Right renal cortex interstitium (tissue), 3 donors: ENCODE data around the gene LHCGR. TPM values are rescaled to one million over a fixed set of nuclear protein-coding genes. Genes with fewer than 3 reads are reported as not detected.
"Not testable (repeated sequence)": the region's sequence is repeated elsewhere in the genome, so short reads cannot be mapped to it uniquely, and the experiment has no call there.

Experiments used
- DNase-seq, 3 donors: peaks; one replicate each; pipeline ENCODE4 v3.0.0-alpha.2; 2013; ENCODE audit warnings: low read depth in 3 of 3, low spot score in 2 of 3
- polyA plus RNA-seq, 3 donors: library from polyadenylated mRNA; unstranded; fragments of 120-200 nt; gene quantifications; one replicate each; pipeline ENCODE4 v1.2.1, GENCODE V29; 2013; ENCODE audit not compliant: insufficient read length in 3 of 3

The LHCGR gene
- polyA plus RNA-seq, 3 donors, result 0.22 to 0.25 (median 0.24) TPM

DNA sequence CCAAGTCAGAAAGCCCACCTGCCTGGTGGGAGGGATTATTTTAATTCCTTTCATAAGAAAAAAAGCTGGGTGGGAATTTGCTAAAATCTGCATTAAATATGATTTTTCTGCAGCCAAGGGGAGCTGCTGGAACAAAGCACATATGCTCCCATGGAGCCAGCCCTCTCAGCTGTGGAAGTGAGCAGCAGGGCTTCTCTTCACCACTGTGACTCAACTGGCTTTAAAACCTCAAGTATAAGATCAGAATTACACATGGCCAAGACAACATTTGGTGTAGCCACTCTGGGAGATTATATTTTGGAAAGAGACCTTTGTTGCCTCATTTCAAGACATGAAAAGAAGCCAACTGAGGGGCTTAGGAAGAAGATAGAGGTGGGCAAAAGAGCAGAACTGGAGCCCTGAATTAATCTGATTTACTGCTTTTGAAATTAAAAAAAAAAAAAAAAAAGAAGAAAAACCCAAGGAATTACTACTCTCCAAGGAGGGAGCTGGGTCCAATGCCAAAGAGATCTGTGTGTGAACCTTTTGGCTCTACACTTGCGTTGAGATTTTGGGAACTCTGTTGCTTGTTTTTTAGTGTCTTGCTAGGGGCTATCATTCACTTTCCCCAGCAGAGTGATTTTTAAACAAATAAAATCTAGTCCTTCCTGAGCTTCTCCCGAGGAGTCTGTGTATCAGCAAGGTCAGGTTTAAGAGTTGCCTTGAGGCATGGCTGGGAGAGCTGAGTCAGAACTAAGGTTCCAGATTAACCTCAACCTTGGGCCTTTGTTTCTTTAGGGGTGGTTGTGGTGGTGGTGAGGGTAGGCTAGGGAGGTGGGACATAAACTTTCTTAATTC is 6.0 kb downstream of the LHCGR start:
- no peak for DNase-seq

DNA sequence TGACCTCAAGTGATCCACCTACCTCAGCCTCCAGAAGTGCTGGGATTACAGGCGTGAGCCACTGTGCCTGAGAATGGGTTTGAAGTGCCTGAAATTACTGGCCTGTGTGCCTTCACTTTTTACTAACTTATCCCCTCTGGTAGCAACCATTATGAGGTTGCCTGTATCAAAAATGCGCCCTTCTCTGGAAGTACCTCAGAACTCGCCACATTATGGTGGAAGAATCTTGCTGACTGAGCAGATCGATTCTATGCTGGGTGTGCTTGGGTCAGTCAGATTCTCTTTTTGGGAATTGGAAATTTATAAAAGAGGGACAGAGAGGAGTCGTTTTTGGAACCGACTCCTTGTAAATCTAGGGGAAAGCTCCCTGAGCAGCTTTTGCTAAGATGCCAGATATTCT is 8.2 kb downstream of the LHCGR start:
- DNase-seq, result no peak

DNA sequence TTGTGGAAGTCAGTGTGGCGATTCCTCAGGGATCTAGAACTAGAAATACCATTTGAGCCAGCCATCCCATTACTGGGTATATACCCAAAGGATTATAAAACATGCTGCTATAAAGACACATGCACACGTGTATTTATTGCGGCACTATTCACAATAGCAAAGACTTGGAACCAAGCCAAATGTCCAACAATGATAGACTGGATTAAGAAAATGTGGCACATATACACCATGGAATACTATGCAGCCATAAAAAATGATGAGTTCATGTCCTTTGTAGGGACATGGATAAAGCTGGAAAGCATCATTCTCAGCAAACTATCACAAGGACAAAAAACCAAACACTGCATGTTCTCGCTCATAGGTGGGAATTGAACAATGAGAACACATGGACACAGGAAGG is 16.3 kb downstream of the LHCGR start:
- not testable (repeated sequence) for DNase-seq

DNA sequence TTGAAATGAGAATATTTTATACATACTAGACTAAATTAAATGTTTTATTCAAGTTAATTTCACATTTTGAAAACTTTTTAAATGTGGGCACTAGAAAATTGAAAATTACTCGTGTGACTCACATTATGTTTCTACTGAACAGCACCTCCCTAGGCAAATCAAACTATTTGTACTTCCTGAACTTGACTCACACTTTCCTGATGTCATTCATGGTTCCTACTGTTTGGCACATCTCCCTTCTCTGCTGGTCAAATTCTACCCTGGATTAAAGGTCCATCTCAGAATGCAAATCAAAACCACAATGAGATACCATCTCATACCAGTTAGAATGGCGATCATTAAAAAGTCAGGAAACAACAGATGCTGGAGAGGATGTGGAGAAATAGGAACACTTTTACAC is 16.7 kb downstream of the LHCGR start:
- DNase-seq, result no peak

DNA sequence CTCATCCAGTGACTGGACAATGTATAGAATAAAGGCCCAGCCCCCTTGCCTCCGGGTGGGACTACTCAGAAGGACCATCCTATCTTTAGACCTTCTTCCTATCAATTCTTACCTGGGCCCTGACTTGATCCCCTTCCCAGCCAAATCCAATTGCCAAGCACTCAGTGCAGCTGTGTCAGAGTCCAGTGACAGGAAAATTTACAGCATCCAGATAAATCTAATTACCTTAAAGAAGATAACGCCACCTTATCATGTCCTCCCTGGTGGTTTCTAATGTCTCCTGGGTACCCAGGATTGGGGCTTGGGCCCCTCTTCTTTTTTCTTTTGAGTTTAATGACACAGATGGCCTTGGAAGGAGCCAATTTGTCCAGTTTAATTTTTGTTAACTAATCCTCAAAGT is 19.3 kb downstream of the LHCGR start:
- no peak for DNase-seq

DNA sequence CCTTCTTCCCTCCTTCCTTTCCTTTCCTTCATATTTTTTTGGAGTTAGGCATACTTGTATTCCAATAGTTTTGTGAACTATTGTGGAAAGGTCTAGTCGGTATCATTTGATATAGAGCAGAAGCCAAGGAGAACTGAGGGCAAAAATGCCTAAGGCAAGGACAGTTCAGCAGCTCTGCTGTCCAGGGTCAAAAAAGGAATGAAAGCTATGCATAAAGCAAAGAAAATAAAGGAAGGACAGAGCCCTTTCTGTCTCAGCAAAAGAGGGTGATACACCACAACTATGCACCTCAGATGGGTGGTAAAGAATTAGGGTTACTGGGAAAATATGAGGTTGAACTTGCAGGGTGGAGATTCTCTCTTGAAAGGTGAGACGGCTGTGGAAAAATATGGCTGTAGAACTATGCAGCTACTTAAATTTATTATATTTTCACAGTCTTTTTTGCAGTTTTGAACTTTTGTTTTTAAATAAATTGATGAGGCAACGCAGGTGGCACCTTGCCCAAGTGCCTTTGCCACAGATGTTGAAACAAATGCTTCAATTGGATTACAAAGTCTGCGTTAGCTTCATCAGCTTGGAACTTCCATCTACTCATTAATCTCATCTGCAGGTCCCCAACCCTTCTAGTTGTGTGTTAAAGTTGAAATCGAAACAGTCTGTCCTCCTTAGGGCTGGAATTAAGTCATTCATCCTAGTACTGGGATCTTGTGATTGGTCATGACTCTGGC is 20.8 kb downstream of the LHCGR start:
- DNase-seq, result no peak

DNA sequence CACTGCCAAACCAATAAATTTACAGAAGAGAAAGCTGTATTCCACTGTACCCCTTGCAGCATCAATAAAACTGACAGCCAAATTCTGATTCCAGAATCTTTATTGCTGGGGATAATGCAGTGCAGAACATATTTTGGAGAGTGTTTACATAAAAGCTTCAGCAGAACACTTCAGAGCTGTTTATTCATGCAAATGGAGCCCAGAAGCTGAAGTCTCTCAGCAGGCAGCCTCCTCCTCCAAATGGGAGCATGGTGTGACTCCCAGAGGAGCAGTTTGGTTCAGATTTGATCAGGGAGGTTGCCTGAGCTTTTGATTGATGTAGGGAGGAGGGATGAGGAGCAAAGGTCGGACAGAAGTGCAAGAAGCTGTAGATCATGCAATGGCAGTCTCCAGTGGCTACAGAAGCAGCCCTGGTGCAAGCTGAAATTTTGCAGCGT is 22.4 kb downstream of the LHCGR start:
- peak; percentile 53 to 65 (median 64) for DNase-seq

DNA sequence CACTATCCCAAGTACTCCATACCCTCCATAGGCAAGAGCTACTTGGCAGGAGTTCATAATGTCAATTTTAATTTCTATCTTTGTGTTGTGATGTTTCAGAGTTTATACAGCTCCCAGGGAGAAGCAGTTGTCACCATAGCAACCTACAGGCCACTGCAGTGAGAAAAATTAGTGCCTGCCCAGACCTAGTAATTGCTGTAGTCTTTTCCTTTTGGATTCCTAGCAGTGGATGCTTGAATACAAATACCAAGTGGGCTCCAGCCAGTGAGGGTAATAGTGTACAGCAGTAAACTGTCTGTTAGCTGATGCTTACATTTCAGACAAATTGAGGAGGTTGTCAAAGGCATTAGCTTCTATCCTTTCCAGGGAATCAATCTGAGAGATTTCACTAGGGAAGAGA is 26.7 kb downstream of the LHCGR start:
- DNase-seq, result no peak

DNA sequence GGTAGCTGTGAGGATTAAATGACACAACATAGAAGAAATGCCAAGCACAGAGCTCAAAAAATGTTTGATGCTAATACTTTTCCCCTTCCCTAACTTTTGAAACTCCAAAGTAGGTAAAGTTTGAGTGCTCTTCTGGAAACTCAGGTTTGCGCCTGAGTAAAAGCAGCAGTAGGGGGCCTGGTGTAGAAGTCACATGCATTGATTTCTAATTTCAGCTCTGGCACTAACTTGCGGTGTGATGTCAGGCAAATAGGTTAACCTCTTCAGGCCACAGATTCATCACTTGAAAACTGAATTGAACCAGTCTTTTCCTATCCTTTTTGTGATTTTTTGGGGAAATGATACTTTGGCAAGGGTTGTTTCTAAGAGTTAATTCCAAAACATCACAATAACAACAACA is 27.2 kb downstream of the LHCGR start:
- DNase-seq, result no peak

DNA sequence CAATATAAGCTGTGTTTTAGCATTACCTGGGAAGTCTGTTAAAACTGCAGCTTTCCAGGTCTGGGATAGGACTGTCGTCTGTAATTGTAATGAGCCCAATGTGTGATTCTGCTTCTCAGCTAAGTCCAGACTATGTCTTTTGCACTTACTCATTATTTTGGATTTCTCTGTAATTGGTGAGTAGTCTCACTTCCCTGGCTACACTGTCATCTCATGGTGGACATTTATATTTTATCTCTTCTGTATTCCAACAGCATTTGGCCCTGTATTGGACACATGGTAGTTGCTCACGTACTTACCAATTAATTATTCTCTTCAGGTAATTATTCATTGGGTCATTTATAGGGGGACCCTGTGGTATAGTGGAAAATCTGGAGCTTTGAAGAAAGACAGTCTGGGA is 28.0 kb downstream of the LHCGR start:
- no peak for DNase-seq

DNA sequence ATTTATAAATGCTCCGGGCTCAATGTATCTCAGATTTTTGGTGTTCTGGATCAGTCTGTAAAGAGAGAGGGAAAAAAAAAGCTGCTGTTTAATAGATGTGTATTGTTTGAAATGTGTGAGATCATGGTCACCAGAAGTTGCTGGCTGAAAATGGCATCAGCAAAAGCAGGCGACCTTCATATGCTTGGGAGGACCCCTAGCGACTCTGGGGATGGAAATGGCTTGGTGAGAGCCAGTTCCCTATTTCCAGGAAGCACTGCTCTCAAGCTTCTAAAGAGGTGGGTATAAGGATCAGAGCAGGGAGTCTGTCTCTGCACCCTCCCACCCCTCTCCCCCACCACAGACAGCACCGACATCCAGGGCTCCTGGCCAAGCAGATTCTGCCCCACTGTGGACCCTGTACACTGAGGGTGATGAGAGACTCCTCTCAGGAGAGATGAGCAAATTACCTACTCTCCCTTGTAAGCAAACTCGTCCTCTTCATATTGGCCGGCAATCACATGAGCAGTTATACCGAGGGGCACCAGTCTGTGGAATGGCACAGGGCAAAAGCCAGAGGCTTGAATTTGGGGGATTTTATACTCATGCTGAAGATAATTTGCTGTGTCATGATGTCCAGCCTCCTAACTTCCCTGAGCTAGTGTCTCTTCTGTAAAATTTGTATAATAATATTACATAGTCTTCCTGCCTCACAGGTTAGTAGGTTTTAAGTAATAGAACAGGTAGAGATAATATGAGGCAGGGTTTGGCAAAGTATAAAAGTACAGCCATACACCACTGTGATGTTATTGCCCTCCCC is 29.6 kb downstream of the LHCGR start:
- no peak for DNase-seq

DNA sequence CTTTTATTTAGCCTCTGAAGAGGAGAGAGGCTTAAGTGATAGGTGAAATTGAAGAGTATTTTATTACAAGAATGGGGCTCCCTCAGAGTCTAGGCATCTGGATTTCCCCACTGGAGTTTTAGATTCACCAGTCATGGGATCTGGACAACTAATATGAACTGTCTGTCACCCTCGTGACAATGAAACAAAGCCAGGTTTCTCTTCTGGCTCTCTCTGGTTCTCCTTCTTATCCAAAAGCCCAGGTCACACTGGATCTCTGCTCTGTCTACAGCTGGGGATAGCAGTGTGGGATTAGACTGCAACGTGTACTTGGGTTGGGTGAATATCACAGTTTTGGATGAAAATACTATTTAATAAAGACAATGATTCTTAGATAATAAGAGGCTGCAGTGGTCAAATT is 31.2 kb downstream of the LHCGR start:
- DNase-seq, result no peak

DNA sequence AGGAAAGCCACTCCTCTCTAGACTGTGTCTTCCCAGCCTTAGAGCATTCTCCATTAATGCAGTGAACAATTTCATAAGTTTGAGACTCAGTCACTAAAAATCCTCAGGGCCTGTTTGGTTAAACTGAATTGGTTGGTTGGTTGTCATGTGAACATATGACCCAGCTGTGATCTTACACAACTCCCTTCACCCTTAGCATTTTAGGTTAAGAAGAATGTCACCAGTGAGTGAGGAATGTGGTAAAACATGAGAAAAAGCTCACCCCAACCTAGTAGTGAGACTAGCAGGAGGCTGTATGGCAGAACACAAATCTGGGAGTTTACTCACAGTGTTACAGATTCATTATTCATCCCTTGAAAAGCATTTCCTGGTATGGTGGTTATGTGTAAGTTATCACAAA is 32.4 kb downstream of the LHCGR start:
- DNase-seq, result no peak

DNA sequence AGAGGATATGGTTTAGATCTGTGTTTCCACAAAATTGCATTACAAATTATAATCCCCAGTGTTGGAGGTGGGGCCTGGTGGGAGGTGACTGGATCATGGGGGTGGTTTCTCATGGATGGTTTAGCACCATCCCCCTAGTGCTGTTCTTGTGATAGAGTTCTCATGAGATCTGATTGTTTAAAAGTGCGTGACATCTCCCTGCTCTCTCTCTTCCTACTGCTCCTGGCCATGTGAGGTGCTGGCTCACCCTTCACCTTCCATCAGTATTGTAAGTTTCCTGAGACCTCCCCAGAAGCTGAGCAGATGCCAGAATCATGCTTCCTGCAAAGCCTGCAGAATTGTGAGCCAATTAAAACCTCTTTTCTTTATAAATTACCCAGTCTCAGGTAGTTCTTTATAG is 33.1 kb downstream of the LHCGR start:
- no peak for DNase-seq

DNA sequence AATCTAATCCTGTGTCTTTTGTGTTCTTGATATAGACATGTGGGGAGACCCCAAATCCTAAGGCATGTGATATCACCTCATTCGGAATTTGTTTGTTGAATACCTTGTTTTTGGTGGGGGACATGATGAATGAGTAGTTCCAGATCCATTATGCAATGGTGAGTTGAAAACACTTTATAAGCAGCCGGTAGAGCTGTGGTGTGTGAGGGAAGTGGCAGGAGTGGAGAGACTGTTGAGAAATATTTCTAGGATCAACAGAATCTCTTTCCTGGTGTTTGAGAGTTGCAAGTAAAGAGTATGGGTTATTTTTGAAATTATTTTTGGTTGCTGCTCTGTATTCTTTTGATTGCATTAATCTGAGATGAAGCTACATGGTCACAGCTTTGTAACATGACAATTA is 34.4 kb downstream of the LHCGR start:
- no peak for DNase-seq

DNA sequence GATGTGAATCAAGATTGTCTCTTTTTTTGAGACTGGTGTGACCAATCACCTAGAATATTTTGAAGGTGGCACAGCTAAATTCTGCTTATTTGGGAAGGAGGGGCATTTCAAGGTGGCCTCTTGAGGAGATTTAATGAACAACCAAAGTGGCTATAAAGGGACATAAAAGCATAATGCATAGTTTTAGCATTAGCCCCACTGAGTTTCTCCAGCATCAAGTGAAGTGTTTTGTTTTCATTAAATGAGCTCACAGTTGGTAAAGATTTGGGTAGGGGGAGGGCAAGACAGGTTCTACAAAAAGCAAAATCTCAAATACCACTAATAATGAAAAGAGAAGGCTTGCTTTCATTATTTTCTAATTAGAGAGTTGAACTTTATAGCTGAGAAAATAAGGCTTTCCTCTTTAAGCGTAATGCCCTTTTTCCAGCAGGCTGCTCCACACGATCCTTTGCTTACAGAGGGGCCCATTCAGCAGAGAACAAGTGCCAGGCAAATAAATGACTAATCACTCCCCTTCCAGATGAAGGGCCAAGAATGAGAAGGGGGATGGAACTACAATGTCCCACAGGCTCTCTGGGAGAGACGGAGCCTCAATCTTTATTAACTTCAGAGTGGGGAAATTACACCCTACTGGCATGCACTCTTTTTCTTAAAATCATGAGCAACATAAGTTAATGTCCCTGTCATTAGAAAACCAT is 35.9 kb downstream of the LHCGR start:
- no peak for DNase-seq

DNA sequence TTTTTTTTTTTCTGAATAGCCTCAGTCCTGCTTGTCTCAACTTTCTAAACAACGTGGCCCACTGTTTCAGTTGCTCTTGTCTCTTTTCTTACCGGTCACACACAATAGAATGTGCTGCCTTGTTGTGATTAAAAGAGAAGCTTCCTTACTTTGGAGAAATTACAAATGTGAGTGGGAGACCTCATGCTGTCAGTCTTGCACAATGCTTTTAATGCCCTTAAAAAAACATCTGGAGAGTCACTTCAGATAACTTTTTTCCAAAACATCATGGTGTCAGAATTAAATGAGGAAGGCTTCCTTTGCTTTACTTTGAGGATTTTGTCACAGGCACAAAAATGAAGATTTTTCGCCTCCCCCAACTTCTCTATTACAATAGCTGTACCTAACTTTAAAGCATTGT is 37.7 kb downstream of the LHCGR start:
- DNase-seq, result no peak

DNA sequence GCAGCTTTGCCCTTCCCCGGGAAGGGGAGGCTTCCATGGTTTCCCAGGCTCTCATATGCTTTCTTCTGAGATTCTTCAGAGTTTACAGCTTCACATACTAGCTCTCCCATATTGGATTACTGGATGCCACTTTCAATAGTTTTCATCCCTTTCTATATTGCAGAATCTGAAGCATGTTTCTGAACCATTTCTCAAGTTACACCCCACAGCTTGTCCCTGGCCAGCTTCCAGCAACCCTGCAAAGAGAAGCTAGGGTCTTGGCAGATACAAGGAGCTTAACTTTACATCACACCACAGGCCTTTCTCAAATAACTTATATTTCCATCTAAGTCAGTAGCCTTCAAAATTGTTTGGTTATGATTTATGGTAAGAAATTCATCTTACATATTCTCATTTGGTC is 39.6 kb downstream of the LHCGR start:
- DNase-seq, result no peak

DNA sequence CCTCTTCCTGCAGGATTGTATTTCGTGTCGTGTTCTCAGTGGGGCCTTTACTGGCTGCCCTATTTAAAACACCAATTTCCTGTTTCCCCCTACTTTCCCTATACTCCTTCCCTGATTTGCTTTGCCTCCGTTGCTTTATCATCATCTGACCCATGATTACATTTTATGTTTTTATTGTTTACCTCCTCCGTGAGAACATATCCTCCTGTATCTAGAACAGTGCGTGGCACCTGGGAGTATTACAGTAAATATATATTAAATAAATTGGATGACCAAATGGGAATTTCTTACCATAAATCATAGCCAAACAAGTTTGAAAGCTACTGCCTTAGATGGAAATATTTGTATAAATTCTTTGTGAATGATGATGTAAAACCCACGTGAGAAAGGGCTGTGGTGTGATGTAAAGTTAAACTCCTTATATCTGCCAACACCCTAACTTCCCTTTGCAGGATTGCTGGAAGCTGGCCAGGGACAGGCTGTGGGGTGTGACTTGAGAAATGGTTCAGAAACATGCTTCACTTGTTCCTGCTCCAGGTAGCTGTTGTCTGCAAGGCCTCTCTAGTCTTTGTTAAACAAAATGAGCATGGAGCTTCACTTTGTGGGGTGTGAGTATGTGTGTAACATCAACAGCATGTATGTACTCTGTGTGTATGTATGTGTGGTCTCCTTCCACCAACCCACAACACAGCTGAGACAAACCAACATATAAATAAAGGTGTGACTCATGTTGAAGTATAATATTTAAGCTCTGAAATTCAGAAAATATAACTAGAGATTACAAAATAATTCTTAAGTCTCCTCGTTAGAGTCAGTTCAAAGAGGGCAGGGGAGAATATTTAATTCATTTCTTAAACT is 40.3 kb downstream of the LHCGR start:
- DNase-seq, result no peak

DNA sequence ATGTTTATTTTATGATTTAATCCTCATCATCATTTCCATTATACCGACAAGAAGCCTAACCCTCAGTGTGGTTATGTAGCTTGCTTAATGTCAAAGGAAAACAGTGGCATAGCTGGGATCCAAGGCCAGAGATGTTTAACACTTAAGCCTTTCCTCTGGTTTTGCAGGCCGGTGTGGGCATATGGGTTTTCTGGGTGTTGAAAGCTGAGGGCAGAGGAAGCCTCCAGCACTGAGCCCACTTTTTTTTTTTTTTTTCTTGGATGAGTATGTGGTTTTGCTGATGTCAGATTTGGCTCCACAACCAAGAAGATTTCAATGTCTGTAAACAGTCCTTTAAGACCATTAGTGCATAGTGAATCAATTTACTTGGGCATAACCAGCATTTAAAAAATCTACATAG is 41.3 kb downstream of the LHCGR start:
- DNase-seq, result no peak
